ENCODE results near the gene WDSUB1. TPM values are rescaled to one million over a fixed set of nuclear protein-coding genes. Genes with fewer than 3 reads are reported as not detected.

The WDSUB1 gene
- total and polyA plus RNA-seq, 3 donors from 2014 or later: 9.5 to 11.6 (median 10.2) TPM

DNA sequence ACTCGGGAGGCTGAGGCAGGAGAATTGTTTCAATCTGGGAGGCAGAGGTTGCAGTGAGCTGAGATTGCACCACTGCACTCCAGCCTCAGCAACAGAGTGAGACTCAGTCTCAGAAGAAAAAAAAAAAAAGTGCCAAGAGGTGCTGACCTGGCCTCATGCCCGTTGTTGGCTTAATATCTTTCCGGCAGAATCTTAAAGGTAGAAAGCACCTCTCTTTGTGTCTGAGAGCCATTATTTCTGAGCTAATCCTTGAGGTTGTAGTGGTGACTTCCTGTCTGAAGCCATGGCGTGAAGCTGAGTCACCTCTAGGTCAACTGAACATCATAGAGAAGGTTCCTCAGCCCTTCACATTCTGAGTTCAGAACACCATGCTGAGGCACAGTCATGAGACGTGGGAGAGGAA is 60.4 kb downstream of the WDSUB1 start:
- H3K4me3 ChIP-seq: no peak overlapping the region
- H3K9me3 ChIP-seq: no peaks in the 10 kb centered on the region
- no peaks in the 10 kb centered on the region for H3K36me3 ChIP-seq (ENCODE audit: low read depth, missing control alignments)
- no peak for DNase-seq
- 83 to 84% methylated on average over 5 of the region's 5 CpGs for WGBS, 2 donors
- H3K27me3 ChIP-seq: no peaks in the 10 kb centered on the region
- no peak overlapping the region for H3K27ac ChIP-seq
- H3K4me1 ChIP-seq: no peaks in the 10 kb centered on the region
- intact Hi-C loops (cut with DNase I; ENCODE audit: low total_unique reads): no loop called here
- TF ChIP-seq, protein P1, sequence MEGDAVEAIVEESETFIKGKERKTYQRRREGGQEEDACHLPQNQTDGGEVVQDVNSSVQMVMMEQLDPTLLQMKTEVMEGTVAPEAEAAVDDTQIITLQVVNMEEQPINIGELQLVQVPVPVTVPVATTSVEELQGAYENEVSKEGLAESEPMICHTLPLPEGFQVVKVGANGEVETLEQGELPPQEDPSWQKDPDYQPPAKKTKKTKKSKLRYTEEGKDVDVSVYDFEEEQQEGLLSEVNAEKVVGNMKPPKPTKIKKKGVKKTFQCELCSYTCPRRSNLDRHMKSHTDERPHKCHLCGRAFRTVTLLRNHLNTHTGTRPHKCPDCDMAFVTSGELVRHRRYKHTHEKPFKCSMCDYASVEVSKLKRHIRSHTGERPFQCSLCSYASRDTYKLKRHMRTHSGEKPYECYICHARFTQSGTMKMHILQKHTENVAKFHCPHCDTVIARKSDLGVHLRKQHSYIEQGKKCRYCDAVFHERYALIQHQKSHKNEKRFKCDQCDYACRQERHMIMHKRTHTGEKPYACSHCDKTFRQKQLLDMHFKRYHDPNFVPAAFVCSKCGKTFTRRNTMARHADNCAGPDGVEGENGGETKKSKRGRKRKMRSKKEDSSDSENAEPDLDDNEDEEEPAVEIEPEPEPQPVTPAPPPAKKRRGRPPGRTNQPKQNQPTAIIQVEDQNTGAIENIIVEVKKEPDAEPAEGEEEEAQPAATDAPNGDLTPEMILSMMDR (IDR thresholded peaks at IDR 0.05): no peak
- no peak for TF ChIP-seq POLR2A (IDR thresholded peaks at IDR 0.05)

DNA sequence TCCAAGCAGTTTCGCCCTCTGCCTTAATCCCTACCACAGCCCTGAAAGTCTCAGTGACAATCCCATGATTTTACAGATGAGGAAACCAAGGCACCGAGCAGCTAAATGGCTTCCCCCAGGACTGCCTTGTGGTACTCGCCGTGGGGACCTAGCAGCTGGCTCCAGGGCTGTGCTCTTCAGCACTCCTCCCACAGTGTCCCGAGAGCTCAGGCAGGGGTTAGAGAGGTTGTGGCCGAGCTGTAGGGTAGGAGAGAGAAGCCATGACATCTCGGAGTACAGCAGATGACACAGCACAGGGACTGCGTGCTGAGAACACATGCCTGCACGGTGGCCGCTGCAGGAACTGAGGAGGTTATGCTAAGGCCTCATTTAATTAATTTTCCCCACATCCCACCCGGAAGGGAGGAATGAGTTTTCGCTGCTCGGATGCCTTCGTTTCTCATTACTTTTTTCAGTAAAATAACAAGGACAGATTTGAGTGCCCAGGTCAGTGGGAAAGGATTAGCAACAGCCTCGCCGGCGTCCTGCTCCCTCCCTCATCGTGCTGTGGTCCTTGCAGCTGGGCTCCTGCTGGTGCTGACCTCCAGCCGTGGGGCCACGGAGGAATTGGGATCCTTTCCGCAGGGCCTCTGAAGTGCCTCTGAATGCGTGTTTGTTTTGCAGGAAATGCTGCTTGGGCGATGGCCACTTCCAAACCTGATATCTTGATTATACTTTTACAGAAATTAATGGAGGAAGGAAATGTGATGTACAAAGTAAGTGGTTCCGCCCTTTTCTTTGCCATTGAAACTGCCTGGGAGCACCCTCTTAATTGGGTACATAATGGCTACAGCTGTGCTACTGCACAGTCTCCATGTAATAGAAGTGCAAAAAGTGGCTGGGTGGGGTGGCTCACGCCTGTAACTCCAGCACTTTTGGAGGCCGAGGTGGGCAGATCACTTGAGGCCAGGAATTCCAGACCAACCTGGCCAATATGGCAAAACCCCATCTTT is 61.2 kb downstream of the WDSUB1 start:
- Histone ChIP-seq H3K4me1 (no peaks in the 10 kb centered on the region), H3K27ac (no peak overlapping the region), H3K27me3 (no peaks in the 10 kb centered on the region), H3K9me3 (no peaks in the 10 kb centered on the region), H3K36me3 (ENCODE audit: low read depth, missing control alignments) (no peaks in the 10 kb centered on the region), H3K4me3 (no peak overlapping the region)
- 86 to 88% methylated on average over 24 to 26 of the region's 26 CpGs for WGBS, 2 donors
- intact Hi-C loops (cut with DNase I; ENCODE audit: low total_unique reads): no loop called here
- TF ChIP-seq POLR2A (IDR thresholded peaks at IDR 0.05): no peak
- TF ChIP-seq, protein P1 (IDR thresholded peaks at IDR 0.05): no peak
- DNase-seq: no peak

DNA sequence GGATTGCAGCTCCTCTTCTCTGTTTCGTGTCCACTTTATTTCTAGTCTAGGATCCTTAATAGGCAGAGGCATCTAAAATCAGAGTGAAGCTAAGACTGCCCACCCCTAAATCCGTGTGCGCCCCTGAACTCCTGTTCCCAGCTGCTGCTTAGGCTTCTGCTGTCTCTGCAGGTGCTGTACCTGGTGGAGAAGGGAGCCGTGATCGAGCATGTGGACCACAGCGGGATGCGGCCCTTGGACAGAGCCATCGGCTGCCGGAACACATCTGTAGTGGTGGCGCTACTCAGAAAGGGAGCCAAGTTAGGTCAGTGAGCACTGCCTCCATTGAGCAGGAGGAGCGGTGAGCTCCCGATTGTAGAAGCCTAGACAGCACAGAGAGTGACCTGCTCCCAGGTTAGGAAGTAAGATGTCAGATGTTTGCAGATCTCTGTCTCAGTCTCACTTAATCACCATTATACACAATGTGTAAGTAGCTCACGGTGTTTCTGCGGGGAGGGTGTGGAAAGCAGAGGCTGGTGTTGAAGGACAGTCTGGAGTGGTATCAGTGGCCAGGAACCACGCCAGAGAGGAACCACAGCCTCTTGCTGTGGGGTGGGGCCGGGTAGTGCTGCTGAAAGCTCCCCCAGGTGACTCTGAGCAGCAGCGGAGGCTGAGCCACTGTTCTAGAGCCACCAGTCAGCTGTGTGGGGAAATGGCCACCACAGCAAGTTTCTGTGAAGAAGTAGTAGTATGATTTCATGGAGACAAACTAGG is 62.3 kb downstream of the WDSUB1 start:
- no peak overlapping the region for H3K27ac ChIP-seq
- no peak for DNase-seq
- no peaks in the 10 kb centered on the region for H3K36me3 ChIP-seq (ENCODE audit: low read depth, missing control alignments)
- H3K9me3 ChIP-seq: no peaks in the 10 kb centered on the region
- TF ChIP-seq, protein P1 (IDR thresholded peaks at IDR 0.05): no peak
- no peak for TF ChIP-seq POLR2A (IDR thresholded peaks at IDR 0.05)
- intact Hi-C loops (cut with DNase I; ENCODE audit: low total_unique reads): no loop called here
- no peak overlapping the region for H3K4me3 ChIP-seq
- no peaks in the 10 kb centered on the region for H3K4me1 ChIP-seq
- no peaks in the 10 kb centered on the region for H3K27me3 ChIP-seq
- 93 to 95% methylated on average over 17 of the region's 17 CpGs for WGBS, 2 donors

DNA sequence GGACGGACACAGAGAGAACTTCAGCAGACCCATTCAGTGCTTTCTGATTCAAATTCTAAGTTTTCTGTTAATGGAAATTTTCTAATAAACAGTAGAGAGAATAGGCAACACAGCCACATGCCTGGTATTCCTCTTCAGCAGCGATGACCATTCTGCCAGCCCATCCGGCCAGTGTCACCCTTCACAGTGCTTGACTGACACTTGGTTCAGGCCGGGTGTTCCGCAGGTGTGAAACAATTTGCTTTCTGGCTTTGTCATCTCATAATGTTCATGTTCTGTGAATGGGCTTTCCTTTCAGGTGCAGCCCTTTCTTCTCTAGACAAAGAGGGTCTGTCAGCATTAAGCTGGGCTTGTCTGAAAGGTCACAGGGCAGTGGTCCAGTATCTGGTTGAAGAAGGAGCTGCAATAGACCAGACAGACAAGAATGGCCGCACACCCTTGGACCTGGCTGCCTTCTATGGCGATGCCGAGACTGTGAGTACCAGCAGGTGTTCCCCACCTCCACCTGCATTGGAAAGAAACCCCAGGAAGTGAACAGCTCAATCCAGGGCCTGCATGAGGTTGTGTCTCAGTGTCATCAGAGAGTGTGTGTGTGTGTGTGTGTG is 67.0 kb downstream of the WDSUB1 start:
- H3K4me1 ChIP-seq: no peaks in the 10 kb centered on the region
- no peak for TF ChIP-seq POLR2A (IDR thresholded peaks at IDR 0.05)
- TF ChIP-seq, protein P1 (IDR thresholded peaks at IDR 0.05): no peak
- H3K27me3 ChIP-seq: no peaks in the 10 kb centered on the region
- H3K4me3 ChIP-seq: no peak overlapping the region
- DNase-seq: no peak
- no peak overlapping the region for H3K27ac ChIP-seq
- no peaks in the 10 kb centered on the region for H3K36me3 ChIP-seq (ENCODE audit: low read depth, missing control alignments)
- H3K9me3 ChIP-seq: no peaks in the 10 kb centered on the region
- intact Hi-C loops (cut with DNase I; ENCODE audit: low total_unique reads): no loop called here
- WGBS, 2 donors: 95 to 98% methylated on average over 8 of the region's 8 CpGs

Data from testis (tissue), 3 donors.